ENCODE measurements around the gene ANKLE1.
A peak's percentile ranks its signal among the peaks of the same experiment; 100 is the strongest.

The ANKLE1 gene, protein sequence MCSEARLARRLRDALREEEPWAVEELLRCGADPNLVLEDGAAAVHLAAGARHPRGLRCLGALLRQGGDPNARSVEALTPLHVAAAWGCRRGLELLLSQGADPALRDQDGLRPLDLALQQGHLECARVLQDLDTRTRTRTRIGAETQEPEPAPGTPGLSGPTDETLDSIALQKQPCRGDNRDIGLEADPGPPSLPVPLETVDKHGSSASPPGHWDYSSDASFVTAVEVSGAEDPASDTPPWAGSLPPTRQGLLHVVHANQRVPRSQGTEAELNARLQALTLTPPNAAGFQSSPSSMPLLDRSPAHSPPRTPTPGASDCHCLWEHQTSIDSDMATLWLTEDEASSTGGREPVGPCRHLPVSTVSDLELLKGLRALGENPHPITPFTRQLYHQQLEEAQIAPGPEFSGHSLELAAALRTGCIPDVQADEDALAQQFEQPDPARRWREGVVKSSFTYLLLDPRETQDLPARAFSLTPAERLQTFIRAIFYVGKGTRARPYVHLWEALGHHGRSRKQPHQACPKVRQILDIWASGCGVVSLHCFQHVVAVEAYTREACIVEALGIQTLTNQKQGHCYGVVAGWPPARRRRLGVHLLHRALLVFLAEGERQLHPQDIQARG

GRCh38 chr19:17281391-17282304 lies at the start of gene ANKLE1:
Gene ANKLE1, plus strand, starts transcription at chr19:17281901. Its CDS starts 20 bp downstream, at chr19:17281921.
- Histone ChIP-seq H3K36me3 (ENCODE audit: control insufficient read depth, insufficient read depth, low read length) (peaks cover 3% of the 10 kb centered on the region), H3K4me1 (ENCODE audit: control insufficient read depth, insufficient read depth, low read length) (no peaks in the 10 kb centered on the region), H3K27ac (ENCODE audit: low read depth, low read length) (no peak within 1 kb of the TSS), H3K9ac (ENCODE audit: low read length) (no peak within 1 kb of the TSS), H3K27me3 (ENCODE audit: control insufficient read depth, insufficient read depth, low read length) (peaks cover 9% of the 10 kb centered on the region), H3K4me3 (ENCODE audit: low read length) (peak within 1 kb of the TSS; percentile 65)

- Histone ChIP-seq H3K27me3 (ENCODE audit: control insufficient read depth, insufficient read depth, low read length) (no peaks in the 10 kb centered on the region), H3K27ac (ENCODE audit: low read depth, low read length) (no peak overlapping the region), H3K36me3 (ENCODE audit: control insufficient read depth, insufficient read depth, low read length) (peaks cover 17% of the 10 kb centered on the region), H3K4me3 (ENCODE audit: low read length) (no peak overlapping the region), H3K4me1 (ENCODE audit: control insufficient read depth, insufficient read depth, low read length) (peaks cover 6% of the 10 kb centered on the region), H3K9ac (ENCODE audit: low read length) (no peak overlapping the region)
Measured at GRCh38 chr19:17232258-17232657, 49.4 kb upstream of the ANKLE1 start.

DNA sequence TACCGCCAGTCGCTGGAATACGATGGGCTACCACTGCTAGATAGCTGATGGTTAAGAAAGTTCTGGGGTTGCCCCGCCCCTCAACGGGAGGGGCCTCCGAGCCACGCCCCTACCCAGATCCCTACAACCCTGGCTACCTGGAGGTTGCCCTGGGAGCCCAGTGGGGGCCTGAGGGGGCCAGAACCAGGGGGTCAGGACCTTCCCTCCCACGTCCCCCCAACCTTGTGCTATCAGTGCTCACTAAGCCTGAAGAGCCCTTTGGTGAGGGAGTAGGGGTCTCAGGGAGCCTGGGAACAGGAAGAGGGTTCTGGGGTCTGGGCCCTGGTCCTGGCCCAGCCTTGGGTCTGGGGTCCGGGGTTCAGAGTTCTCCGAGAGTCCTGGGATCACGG lies 46.8 kb upstream of the ANKLE1 start:
- Histone ChIP-seq H3K4me3 (ENCODE audit: low read length) (peak overlapping the region; percentile 61), H3K27me3 (ENCODE audit: control insufficient read depth, insufficient read depth, low read length) (no peaks in the 10 kb centered on the region), H3K27ac (ENCODE audit: low read depth, low read length) (peak overlapping the region; percentile 64), H3K9ac (ENCODE audit: low read length) (no peak overlapping the region), H3K36me3 (ENCODE audit: control insufficient read depth, insufficient read depth, low read length) (peaks cover 20% of the 10 kb centered on the region), H3K4me1 (ENCODE audit: control insufficient read depth, insufficient read depth, low read length) (peaks cover 6% of the 10 kb centered on the region)

DNA sequence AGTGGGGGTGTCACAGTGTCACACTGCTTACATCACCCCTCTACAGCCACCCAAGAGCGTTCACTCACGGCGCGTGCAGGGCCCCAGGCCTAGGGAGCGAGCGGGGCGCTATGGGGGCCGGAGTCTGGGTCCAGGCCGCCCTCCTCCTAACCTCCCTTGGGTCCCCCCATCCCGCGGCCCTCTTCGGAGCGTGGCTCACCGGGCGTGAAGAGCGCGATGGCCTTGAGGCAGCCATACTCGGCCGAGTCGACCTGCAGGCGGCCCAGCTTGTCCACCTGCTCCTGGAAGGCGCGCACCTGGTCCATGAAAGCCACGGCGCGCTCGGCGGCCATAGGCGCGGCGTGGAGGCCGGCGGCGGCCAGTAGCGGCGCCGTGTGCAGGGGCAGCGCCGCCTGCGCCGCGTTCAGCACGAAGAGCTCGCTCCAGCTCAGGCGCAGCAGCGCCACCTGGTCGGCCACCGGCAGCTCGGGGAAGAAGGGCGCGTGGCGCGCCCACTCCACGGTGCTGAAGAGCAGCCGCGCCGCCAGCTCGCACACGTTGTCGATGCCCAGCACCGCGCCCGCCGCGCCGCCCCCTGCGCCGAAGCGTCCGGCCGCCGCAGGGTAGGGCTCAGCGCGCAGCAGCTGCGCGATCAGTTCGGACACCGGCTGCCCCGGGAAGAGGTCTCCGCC lies 46.3 kb upstream of the ANKLE1 start:
- Histone ChIP-seq H3K27ac (ENCODE audit: low read depth, low read length) (peak overlapping the region; percentile 64), H3K9ac (ENCODE audit: low read length) (peak overlapping the region; percentile 4), H3K4me3 (ENCODE audit: low read length) (peak overlapping the region; percentile 61), H3K4me1 (ENCODE audit: control insufficient read depth, insufficient read depth, low read length) (peaks cover 6% of the 10 kb centered on the region), H3K36me3 (ENCODE audit: control insufficient read depth, insufficient read depth, low read length) (peaks cover 20% of the 10 kb centered on the region), H3K27me3 (ENCODE audit: control insufficient read depth, insufficient read depth, low read length) (no peaks in the 10 kb centered on the region)

- no peak overlapping the region for H3K9ac ChIP-seq (ENCODE audit: low read length)
- H3K27me3 ChIP-seq (ENCODE audit: control insufficient read depth, insufficient read depth, low read length): no peaks in the 10 kb centered on the region
- H3K27ac ChIP-seq (ENCODE audit: low read depth, low read length): peak overlapping the region; percentile 64
- peak overlapping the region; percentile 61 for H3K4me3 ChIP-seq (ENCODE audit: low read length)
- H3K4me1 ChIP-seq (ENCODE audit: control insufficient read depth, insufficient read depth, low read length): peaks cover 6% of the 10 kb centered on the region
- peaks cover 17% of the 10 kb centered on the region for H3K36me3 ChIP-seq (ENCODE audit: control insufficient read depth, insufficient read depth, low read length)
Measured at GRCh38 chr19:17235971-17236777, 45.5 kb upstream of the ANKLE1 start.

DNA sequence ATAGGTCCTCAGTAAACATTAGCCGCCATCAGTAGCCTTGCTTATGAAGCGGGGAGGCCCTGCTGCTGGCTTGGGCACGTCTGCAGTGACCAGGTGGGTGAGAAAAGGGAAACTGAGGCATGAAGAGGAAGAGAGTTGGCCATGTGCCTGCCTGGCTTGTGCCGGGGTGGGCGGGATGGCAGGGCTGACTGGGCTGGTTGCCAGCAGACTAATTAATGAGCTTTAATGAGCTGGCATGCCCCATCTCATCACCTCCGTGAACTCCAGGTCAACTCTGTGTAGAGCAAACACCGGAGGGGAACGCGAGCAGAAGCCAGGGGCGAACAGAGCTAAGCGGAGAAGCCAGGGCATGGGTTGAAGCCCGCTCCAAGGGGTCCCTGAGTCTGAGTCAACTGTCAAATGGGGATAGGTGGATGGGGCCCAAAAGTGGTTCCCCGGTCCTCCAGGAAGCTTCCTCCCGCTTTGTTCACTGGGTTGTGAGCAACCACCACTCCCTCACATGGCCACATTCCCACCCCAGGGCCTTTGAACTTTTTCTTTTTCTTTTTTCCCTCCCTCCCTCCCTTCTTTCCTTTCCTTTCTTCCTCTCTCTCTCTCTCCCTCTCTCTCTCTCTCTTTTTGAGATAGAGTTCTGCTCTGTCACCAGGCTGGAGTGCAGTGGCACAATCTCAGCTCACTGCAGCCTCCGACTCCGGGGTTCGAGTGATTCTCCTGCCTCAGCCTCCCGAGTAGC lies 44.7 kb upstream of the ANKLE1 start:
- Histone ChIP-seq H3K27me3 (ENCODE audit: control insufficient read depth, insufficient read depth, low read length) (no peaks in the 10 kb centered on the region), H3K4me1 (ENCODE audit: control insufficient read depth, insufficient read depth, low read length) (peaks cover 6% of the 10 kb centered on the region), H3K27ac (ENCODE audit: low read depth, low read length) (no peak overlapping the region), H3K36me3 (ENCODE audit: control insufficient read depth, insufficient read depth, low read length) (peaks cover 11% of the 10 kb centered on the region), H3K9ac (ENCODE audit: low read length) (no peak overlapping the region), H3K4me3 (ENCODE audit: low read length) (no peak overlapping the region)

- Histone ChIP-seq H3K36me3 (ENCODE audit: control insufficient read depth, insufficient read depth, low read length) (peaks cover 8% of the 10 kb centered on the region), H3K27me3 (ENCODE audit: control insufficient read depth, insufficient read depth, low read length) (no peaks in the 10 kb centered on the region), H3K4me1 (ENCODE audit: control insufficient read depth, insufficient read depth, low read length) (peaks cover 6% of the 10 kb centered on the region)
Measured at GRCh38 chr19:17237747-17238706, 43.7 kb upstream of the ANKLE1 start.

GRCh38 chr19:17240062-17240752 lies 41.5 kb upstream of the ANKLE1 start:
- Histone ChIP-seq H3K4me1 (ENCODE audit: control insufficient read depth, insufficient read depth, low read length) (peaks cover under 1% of the 10 kb centered on the region), H3K9ac (ENCODE audit: low read length) (no peak overlapping the region), H3K27ac (ENCODE audit: low read depth, low read length) (no peak overlapping the region), H3K27me3 (ENCODE audit: control insufficient read depth, insufficient read depth, low read length) (no peaks in the 10 kb centered on the region), H3K4me3 (ENCODE audit: low read length) (no peak overlapping the region), H3K36me3 (ENCODE audit: control insufficient read depth, insufficient read depth, low read length) (peaks cover 8% of the 10 kb centered on the region)

More at GRCh38 chr19:17237747-17238706, 43.7 kb upstream of the ANKLE1 start:
- H3K9ac ChIP-seq (ENCODE audit: low read length): no peak overlapping the region
- H3K4me3 ChIP-seq (ENCODE audit: low read length): no peak overlapping the region
- no peak overlapping the region for H3K27ac ChIP-seq (ENCODE audit: low read depth, low read length)

DNA sequence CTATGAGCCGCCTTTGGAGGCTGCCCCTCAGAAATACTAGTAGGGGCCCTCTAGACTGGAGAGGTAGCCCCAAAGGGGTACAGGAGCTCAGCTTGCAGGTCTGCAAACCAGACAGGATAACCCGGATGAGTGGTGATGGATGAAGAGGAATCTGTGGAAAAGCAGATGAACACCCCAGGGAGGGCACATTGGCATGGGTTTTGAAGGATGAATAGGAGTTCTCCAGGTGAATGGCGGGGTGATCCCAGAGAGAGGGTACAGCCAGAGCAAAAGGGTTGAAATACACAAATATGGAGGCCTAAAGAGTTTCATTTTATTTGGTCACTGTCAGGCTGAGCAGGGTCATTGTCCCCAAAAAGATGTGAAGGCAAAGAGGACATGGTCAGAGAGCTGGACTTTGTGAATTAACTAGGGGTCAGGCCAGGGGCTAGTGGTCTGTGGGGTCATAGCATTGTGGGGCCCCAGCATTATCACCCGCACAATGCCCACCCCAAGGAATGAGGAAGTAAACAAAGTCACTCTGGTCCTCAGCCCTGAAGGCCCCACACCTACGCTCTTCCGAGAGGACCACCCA lies 40.8 kb upstream of the ANKLE1 start:
- Histone ChIP-seq H3K4me3 (ENCODE audit: low read length) (no peak overlapping the region), H3K9ac (ENCODE audit: low read length) (no peak overlapping the region), H3K27me3 (ENCODE audit: control insufficient read depth, insufficient read depth, low read length) (no peaks in the 10 kb centered on the region), H3K4me1 (ENCODE audit: control insufficient read depth, insufficient read depth, low read length) (no peaks in the 10 kb centered on the region), H3K36me3 (ENCODE audit: control insufficient read depth, insufficient read depth, low read length) (peaks cover 8% of the 10 kb centered on the region), H3K27ac (ENCODE audit: low read depth, low read length) (no peak overlapping the region)
